OCI-LY7 (cell line): ENCODE measurements around the gene ANOS1.

Source experiments
- EZH2phosphoT487 ChIP-seq: fragments of 200-600 bp; sonication (generic); IDR thresholded peaks from 2 replicates; pipeline ENCODE4 v1.6.1; 2018; ENCODE audit warnings: low read depth, borderline replicate concordance, mild to moderate bottlenecking, mixed run types, antibody characterized with exemption, low read length, moderate library complexity, mixed read lengths
- TF ChIP-seq, protein P1 (sequence below): fragments of 200-600 bp; sonication (generic); conservative IDR thresholded peaks from 2 replicates; pipeline ENCODE4 v1.5.1; 2014; ENCODE audit warnings: mild to moderate bottlenecking, antibody characterized with exemption, low read length, moderate library complexity, mixed read lengths

GRCh38 chrX:8520791-8521190 is 211.1 kb downstream of the ANOS1 start:
- TF ChIP-seq, protein P1, sequence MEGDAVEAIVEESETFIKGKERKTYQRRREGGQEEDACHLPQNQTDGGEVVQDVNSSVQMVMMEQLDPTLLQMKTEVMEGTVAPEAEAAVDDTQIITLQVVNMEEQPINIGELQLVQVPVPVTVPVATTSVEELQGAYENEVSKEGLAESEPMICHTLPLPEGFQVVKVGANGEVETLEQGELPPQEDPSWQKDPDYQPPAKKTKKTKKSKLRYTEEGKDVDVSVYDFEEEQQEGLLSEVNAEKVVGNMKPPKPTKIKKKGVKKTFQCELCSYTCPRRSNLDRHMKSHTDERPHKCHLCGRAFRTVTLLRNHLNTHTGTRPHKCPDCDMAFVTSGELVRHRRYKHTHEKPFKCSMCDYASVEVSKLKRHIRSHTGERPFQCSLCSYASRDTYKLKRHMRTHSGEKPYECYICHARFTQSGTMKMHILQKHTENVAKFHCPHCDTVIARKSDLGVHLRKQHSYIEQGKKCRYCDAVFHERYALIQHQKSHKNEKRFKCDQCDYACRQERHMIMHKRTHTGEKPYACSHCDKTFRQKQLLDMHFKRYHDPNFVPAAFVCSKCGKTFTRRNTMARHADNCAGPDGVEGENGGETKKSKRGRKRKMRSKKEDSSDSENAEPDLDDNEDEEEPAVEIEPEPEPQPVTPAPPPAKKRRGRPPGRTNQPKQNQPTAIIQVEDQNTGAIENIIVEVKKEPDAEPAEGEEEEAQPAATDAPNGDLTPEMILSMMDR: no peak
- TF ChIP-seq EZH2phosphoT487: no peak
